Activated T-helper 17 cell treated with anti-CD3 and anti-CD28 coated beads, Interleukin-2, amount 50 U/mL, for 72 hours (primary cell): ENCODE data around the gene HTR3B. TPM values are rescaled to one million over a fixed set of nuclear protein-coding genes. Genes with fewer than 3 reads are reported as not detected.
"Not testable (repeated sequence)": the region's sequence is repeated elsewhere in the genome, so short reads cannot be mapped to it uniquely, and the experiment has no call there.

ENCODE experiments used
- ATAC-seq: fragments of 150-1000 bp; cut with Tn5 transposase; replicated peaks from 2 replicates; pipeline ENCODE4 v1.10.0; 2021; ENCODE audit warnings: mild to moderate bottlenecking, moderate library complexity
- H3K27ac Mint-ChIP-seq: one replicate; pipeline ENCODE4 v1.8.0; 2022; ENCODE audit warnings: mixed read lengths
- H3K27me3 Mint-ChIP-seq: one replicate; pipeline ENCODE4 v1.8.0; 2022; ENCODE audit warnings: mixed read lengths
- H3K36me3 Mint-ChIP-seq: one replicate; pipeline ENCODE4 v1.8.0; 2022; ENCODE audit warnings: low read depth, mild to moderate bottlenecking, mixed read lengths
- H3K4me1 Mint-ChIP-seq: one replicate; pipeline ENCODE4 v1.8.0; 2022; ENCODE audit warnings: mixed read lengths
- H3K4me3 Mint-ChIP-seq: one replicate; pipeline ENCODE4 v1.8.0; 2022; ENCODE audit warnings: mild to moderate bottlenecking, mixed read lengths
- H3K9me3 Mint-ChIP-seq: one replicate; pipeline ENCODE4 v1.8.0; 2022; ENCODE audit warnings: mixed read lengths
- total RNA-seq, 2 donors: library from RNA; stranded (reverse); gene quantifications; one replicate each; pipeline ENCODE4 v1.2.3, GENCODE V29; 2022

HTR3B gene
- total RNA-seq, 2 donors from 2014 or later, result not detected

DNA sequence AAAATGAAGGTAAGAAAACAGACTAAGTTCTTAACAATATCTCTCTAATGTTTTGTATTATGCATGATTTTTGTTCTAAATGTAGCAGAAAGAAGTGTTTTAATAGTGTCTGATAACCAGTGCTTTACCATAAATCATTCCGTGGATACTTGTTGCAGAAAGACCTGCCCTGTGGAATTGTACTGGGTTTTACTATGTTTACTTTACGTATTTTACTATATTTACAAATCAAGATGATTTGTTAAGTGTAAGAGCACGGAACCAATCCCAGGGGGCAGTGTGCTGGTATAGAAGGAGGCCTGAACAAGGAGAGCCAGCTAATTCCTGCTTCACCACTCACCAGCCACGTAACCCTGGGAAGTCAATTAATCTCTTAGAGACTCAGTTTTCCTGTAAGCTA lies 1.4 kb downstream of the HTR3B start:
- Mint-ChIP-seq H3K36me3 (no peaks in the 10 kb centered on the region), H3K9me3 (no peaks in the 10 kb centered on the region), H3K27ac (no peak overlapping the region), H3K4me3 (no peak overlapping the region), H3K4me1 (peaks cover 8% of the 10 kb centered on the region), H3K27me3 (peaks cover 10% of the 10 kb centered on the region)
- ATAC-seq, result no peak

GRCh38 chr11:113906516-113906915 lies 1.9 kb downstream of the HTR3B start:
- no peak overlapping the region for H3K27ac Mint-ChIP-seq
- H3K9me3 Mint-ChIP-seq, result no peaks in the 10 kb centered on the region
- H3K4me3 Mint-ChIP-seq, result no peak overlapping the region
- H3K27me3 Mint-ChIP-seq, result peaks cover 10% of the 10 kb centered on the region
- H3K36me3 Mint-ChIP-seq, result no peaks in the 10 kb centered on the region
- no peak for ATAC-seq
- H3K4me1 Mint-ChIP-seq, result peaks cover 8% of the 10 kb centered on the region

DNA sequence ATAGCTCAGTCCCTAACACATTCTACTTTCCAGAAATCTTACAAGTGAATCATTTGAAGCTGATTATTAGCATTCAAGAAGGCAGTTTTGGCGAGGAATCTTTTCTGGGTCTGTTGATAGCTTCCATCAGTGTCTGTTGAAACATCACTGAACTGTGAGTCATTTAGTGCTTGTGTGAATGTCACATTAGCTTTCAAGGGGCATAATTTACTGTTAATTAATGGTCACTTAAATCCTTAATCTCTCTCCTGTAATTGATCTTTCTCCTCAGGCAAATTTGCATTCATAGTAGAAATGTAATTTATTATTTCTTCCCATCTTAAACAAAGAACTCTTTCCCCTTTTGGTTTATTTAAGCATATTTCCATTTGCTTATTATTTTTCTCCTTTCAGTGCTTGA lies 2.6 kb downstream of the HTR3B start:
- ATAC-seq, result no peak
- H3K36me3 Mint-ChIP-seq, result no peaks in the 10 kb centered on the region
- H3K4me3 Mint-ChIP-seq, result no peak overlapping the region
- peak overlapping the region; percentile 27 for H3K27ac Mint-ChIP-seq
- H3K4me1 Mint-ChIP-seq, result peaks cover 8% of the 10 kb centered on the region
- peaks cover 13% of the 10 kb centered on the region for H3K27me3 Mint-ChIP-seq
- H3K9me3 Mint-ChIP-seq, result no peaks in the 10 kb centered on the region

DNA sequence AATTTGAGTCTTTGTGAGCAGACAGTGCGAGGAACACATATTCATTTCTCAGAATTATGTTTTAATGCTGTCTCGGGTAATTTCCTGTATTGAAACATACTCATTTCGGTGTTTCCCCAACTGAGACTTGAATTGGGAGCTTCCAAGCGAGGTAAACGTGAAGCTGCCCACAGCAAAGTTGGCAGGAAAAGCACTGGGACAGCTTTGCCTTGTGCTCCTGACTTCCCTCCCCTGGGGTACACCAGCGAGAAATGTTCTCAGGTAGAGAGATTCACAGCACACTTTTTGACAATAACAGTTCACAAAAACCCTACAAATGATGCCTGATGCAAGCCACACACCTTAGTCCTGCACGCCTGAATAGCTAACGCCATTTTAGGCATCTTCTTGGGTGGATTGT lies 3.1 kb downstream of the HTR3B start:
- peaks cover 13% of the 10 kb centered on the region for H3K27me3 Mint-ChIP-seq
- peak; percentile 32 for ATAC-seq
- no peaks in the 10 kb centered on the region for H3K9me3 Mint-ChIP-seq
- no peak overlapping the region for H3K4me3 Mint-ChIP-seq
- H3K36me3 Mint-ChIP-seq, result no peaks in the 10 kb centered on the region
- H3K27ac Mint-ChIP-seq, result peak overlapping the region; percentile 27
- H3K4me1 Mint-ChIP-seq, result peaks cover 8% of the 10 kb centered on the region

DNA sequence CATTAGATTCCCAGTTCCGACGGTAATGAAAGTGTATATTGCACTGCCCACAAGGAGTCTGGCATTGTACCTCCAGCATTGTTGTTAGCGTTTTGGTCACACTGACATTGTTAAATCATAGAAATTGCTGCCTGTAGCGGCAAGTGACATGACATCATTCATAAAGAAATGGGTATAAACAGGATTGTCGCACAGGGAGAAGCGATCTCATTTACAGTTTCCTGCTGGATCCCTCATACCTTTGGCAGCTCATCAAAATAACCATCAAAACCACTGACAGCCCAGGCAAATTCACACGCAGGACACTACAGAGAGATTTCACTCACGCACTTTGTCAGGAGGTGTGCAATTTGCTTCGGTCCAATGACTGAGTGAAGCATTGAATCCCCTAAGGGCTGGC lies 3.5 kb downstream of the HTR3B start:
- H3K4me1 Mint-ChIP-seq, result peaks cover 8% of the 10 kb centered on the region
- H3K4me3 Mint-ChIP-seq, result no peak overlapping the region
- H3K9me3 Mint-ChIP-seq, result no peaks in the 10 kb centered on the region
- H3K27ac Mint-ChIP-seq, result no peak overlapping the region
- H3K27me3 Mint-ChIP-seq, result peaks cover 13% of the 10 kb centered on the region
- ATAC-seq, result no peak
- H3K36me3 Mint-ChIP-seq, result no peaks in the 10 kb centered on the region

- H3K27me3 Mint-ChIP-seq, H3K4me3 Mint-ChIP-seq, H3K36me3 Mint-ChIP-seq, H3K9me3 Mint-ChIP-seq, H3K4me1 Mint-ChIP-seq, ATAC-seq, H3K27ac Mint-ChIP-seq: not testable (repeated sequence)
Observed at GRCh38 chr11:113911491-113911890, 6.9 kb downstream of the HTR3B start.

- Mint-ChIP-seq H3K9me3 (no peaks in the 10 kb centered on the region), H3K27ac (no peak overlapping the region), H3K4me3 (no peak overlapping the region), H3K36me3 (no peaks in the 10 kb centered on the region), H3K27me3 (peaks cover 5% of the 10 kb centered on the region), H3K4me1 (no peaks in the 10 kb centered on the region)
- no peak for ATAC-seq
Observed at GRCh38 chr11:113923572-113923971, 19.0 kb downstream of the HTR3B start.

DNA sequence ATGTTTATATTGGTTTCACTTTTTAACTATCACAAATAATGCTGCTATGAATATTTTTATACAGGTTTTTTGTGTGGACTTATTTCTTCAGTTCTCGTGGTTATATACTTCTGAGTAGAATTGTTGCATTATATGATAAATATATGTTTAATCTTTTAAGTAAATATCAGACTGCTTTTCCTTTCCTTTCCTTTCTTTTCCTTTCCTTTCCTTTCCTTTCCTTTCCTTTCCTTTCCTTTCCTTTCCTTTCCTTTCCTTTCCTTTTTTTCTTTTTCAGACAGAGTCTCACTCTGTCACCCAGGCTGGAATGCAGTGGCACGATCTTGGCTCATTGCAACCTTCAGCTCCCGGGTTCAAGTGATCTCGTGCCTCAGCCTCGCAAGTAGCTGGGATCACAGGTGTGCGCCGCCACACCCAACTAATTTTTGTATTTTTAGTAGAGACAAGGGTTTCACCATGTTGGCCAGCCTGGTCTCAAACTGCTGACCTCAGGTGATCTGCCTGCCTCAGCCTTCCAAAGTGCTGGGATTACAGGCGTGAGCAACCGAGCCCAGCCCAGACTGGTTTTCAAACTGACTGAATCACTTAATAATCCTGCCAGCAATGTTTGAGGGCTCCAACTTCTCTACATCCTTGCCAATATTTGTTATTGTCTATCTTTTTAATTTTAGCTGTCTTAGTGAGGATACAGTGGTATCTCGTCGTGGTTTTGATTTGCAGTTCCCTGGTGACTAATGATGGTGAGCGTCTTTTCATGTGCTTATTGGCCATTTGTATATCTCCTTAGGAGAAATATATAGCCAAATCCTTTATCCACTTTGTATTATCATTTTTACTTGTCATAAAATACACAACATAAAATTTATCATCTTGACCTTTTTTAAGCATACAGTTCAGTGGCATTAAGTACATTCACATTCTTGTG lies 21.9 kb downstream of the HTR3B start:
- Mint-ChIP-seq H3K4me1 (no peaks in the 10 kb centered on the region), H3K36me3 (no peaks in the 10 kb centered on the region), H3K27me3 (peaks cover 5% of the 10 kb centered on the region)

GRCh38 chr11:113928311-113928710 lies 23.7 kb downstream of the HTR3B start:
- H3K27ac Mint-ChIP-seq, result no peak overlapping the region
- no peaks in the 10 kb centered on the region for H3K9me3 Mint-ChIP-seq
- no peaks in the 10 kb centered on the region for H3K4me1 Mint-ChIP-seq
- H3K36me3 Mint-ChIP-seq, result no peaks in the 10 kb centered on the region
- peaks cover 11% of the 10 kb centered on the region for H3K27me3 Mint-ChIP-seq
- no peak for ATAC-seq
- H3K4me3 Mint-ChIP-seq, result no peak overlapping the region

More for the DNA sequence above, 21.9 kb downstream of the HTR3B start:
- no peak overlapping the region for H3K4me3 Mint-ChIP-seq
- no peak for ATAC-seq
- no peaks in the 10 kb centered on the region for H3K9me3 Mint-ChIP-seq
- H3K27ac Mint-ChIP-seq, result no peak overlapping the region

DNA sequence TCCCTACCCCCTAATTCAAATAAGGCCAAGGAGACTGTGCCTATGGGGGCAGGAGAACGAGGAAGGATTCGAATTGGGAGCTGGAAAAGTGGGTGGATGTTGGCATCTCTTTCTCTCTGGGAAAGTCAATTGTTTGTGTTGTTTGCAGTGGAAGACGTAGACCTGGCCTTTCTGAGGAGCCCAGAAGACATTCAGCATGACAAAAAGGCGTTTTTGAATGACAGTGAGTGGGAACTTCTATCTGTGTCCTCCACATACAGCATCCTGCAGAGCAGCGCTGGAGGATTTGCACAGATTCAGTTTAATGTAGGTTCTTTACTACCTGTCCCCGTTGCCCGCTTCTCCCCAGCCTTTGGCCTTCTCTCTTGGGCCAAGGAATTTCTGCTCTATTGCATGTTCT lies 28.2 kb downstream of the HTR3B start:
- Mint-ChIP-seq H3K27ac (no peak overlapping the region), H3K4me1 (no peaks in the 10 kb centered on the region), H3K9me3 (no peaks in the 10 kb centered on the region), H3K4me3 (no peak overlapping the region), H3K27me3 (peaks cover 11% of the 10 kb centered on the region), H3K36me3 (no peaks in the 10 kb centered on the region)
- no peak for ATAC-seq

DNA sequence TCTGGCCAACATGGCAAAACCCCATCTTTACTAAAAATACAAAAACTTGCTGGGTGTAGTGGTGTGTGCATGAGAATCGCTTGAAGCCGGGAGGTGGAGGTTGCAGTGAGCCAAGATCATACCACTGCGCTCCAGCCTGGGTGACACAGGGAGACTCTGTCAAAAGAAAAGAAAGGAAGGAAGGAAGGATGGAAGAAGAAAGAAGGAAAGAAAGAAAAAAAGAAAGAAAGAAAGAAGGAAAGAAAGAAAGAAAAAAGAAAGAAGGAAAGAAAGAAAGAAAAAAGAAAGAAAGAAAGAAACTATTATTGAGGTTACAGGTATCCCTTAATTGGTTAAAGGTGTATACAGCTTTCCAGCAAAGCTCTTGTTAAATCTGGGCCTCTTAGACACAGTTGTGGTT lies 29.6 kb downstream of the HTR3B start:
- H3K4me3 Mint-ChIP-seq, H3K9me3 Mint-ChIP-seq, H3K4me1 Mint-ChIP-seq, H3K36me3 Mint-ChIP-seq, H3K27ac Mint-ChIP-seq, ATAC-seq: not testable (repeated sequence)
- H3K27me3 Mint-ChIP-seq, result peaks cover 11% of the 10 kb centered on the region

DNA sequence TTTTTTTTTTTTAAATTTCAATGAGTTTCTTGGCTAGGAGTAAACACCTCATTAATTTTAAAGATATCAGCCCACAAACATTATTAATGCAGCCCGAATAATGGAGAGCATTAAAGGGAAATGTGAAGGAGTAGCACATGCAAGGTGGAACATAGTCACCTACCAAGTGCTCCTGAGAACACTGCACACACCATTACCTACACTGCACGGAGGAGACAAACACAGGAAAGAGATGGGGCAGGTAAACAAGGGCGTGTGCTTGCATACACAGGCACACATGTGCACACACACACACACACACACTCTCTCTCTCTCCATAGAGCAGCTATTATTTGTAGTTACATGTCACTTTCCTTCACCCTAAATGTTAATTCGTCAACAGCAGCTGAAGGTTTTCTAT lies 30.2 kb downstream of the HTR3B start:
- H3K27ac Mint-ChIP-seq, result no peak overlapping the region
- H3K4me3 Mint-ChIP-seq, result no peak overlapping the region
- H3K36me3 Mint-ChIP-seq, result no peaks in the 10 kb centered on the region
- peaks cover 11% of the 10 kb centered on the region for H3K27me3 Mint-ChIP-seq
- no peaks in the 10 kb centered on the region for H3K9me3 Mint-ChIP-seq
- H3K4me1 Mint-ChIP-seq, result no peaks in the 10 kb centered on the region
- ATAC-seq, result no peak

- Mint-ChIP-seq H3K27me3 (peaks cover 11% of the 10 kb centered on the region), H3K27ac (no peak overlapping the region), H3K9me3 (no peaks in the 10 kb centered on the region), H3K4me1 (no peaks in the 10 kb centered on the region), H3K4me3 (no peak overlapping the region), H3K36me3 (no peaks in the 10 kb centered on the region)
- ATAC-seq, result no peak
Observed at GRCh38 chr11:113935858-113936257, 31.3 kb downstream of the HTR3B start.

DNA sequence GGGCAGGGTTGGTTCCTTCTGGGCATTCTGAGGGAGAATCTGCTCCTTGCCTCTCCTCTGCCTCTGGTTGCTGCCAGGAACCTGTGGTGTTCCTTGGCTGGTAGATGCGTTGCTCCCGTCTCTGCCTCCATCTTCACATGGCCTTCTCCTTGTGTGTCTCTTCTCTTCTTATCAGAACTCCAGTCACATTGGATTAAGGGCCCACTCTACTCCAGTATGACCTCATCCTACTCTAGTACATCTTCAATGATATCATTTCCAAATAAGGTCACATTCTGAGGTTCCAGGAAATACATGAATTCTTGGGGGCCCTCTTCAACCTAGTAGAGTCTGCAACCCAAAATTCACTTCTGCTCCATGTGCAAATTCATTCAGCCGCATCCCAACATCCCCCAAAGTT lies 33.3 kb downstream of the HTR3B start:
- H3K27me3 Mint-ChIP-seq, result no peaks in the 10 kb centered on the region
- no peak overlapping the region for H3K4me3 Mint-ChIP-seq
- H3K36me3 Mint-ChIP-seq, result no peaks in the 10 kb centered on the region
- no peaks in the 10 kb centered on the region for H3K4me1 Mint-ChIP-seq
- ATAC-seq, result no peak
- H3K27ac Mint-ChIP-seq, result no peak overlapping the region
- no peaks in the 10 kb centered on the region for H3K9me3 Mint-ChIP-seq

DNA sequence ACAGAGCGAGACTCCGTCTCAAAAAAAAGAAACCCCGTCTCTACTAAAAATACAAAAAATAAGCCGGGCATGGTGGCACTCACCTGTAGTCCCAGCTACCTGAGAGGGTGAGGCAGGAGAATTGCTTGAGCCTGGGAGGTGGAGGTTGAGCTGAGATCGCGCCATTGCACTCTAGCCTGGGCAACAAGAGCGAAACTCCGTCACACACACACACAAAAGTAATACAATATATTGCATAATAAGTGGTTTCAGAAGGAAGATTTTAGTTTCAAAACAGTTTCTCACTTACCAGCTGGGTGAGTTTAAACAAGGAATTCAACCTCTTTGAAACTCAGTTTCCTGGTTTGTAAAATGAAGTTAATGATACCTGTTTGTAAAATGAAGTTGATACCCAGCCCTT lies 37.7 kb downstream of the HTR3B start:
- no peak for ATAC-seq
- Mint-ChIP-seq H3K27me3 (peaks cover 4% of the 10 kb centered on the region), H3K27ac (no peak overlapping the region), H3K4me3 (no peak overlapping the region), H3K36me3 (no peaks in the 10 kb centered on the region), H3K4me1 (no peaks in the 10 kb centered on the region), H3K9me3 (no peaks in the 10 kb centered on the region)
